Heart left ventricle (tissue), 16 donors: ENCODE results near the gene LRG1. TPM values are rescaled to one million over a fixed set of nuclear protein-coding genes. Genes with fewer than 3 reads are reported as not detected.
"Not testable (repeated sequence)": the region's sequence is repeated elsewhere in the genome, so short reads cannot be mapped to it uniquely, and the experiment has no call there.

Source experiments
- ATAC-seq, 4 donors: fragments of 200-7000 bp; cut with Tn5 transposase; one replicate each; pipeline ENCODE4 v1.9.1; 2020 to 2022; ENCODE audit warnings: moderate library complexity in 4 of 4, mild to moderate bottlenecking in 3 of 4, moderate number of reproducible peaks in 1 of 4
- DNase-seq, 5 donors: peaks; one replicate each; pipeline ENCODE4 v3.0.0-alpha.2; 2020
- H3K27ac ChIP-seq, 12 donors: fragments of 200-600 bp; sonication (generic) in 4 of 12; one replicate each; pipeline versions ENCODE4 v1.5.0 to v1.8.0; 2016 to 2022; ENCODE audit warnings: mild to moderate bottlenecking in 2 of 12
- H3K27me3 ChIP-seq, 9 donors: fragments of 200-600 bp; sonication (generic) in 2 of 9; one replicate each; pipeline versions ENCODE4 v1.5.1 to v1.8.0; 2016 to 2022; ENCODE audit warnings: mild to moderate bottlenecking in 3 of 9
- H3K36me3 ChIP-seq, 9 donors: fragments of 200-600 bp; sonication (generic) in 2 of 9; one replicate each; pipeline versions ENCODE4 v1.5.0 to v1.8.0; 2018 to 2022; ENCODE audit warnings: mild to moderate bottlenecking in 2 of 9
- H3K4me1 ChIP-seq, 12 donors: fragments of 200-600 bp; sonication (generic) in 4 of 12; one replicate each; pipeline versions ENCODE4 v1.5.0 to v1.8.0; 2016 to 2022; ENCODE audit warnings: mild to moderate bottlenecking in 3 of 12
- H3K4me3 ChIP-seq, 12 donors: fragments of 200-600 bp; sonication (generic) in 4 of 12; one replicate each; pipeline versions ENCODE4 v1.5.0 to v1.8.0; 2017 to 2022; ENCODE audit warnings: mild to moderate bottlenecking in 9 of 12, moderate library complexity in 4 of 12
- H3K9me3 ChIP-seq, 12 donors: fragments of 200-600 bp; sonication (generic) in 4 of 12; one replicate each; pipeline versions ENCODE4 v1.5.0 to v1.8.0; 2016 to 2022; ENCODE audit warnings: mild to moderate bottlenecking in 1 of 12
- CTCF ChIP-seq, 12 donors: fragments of 200-600 bp; sonication (generic) in 4 of 12; IDR thresholded peaks; one replicate each; pipeline versions ENCODE4 v1.5.0 to v1.8.0; 2018 to 2022; ENCODE audit warnings: antibody characterized with exemption in 12 of 12, mild to moderate bottlenecking in 5 of 12
- POLR2A ChIP-seq, 2 donors: fragments of 450-650 bp; IDR thresholded peaks; one replicate each; pipeline ENCODE4 v1.6.1; 2017; ENCODE audit warnings: antibody characterized with exemption in 2 of 2, mild to moderate bottlenecking in 2 of 2, moderate library complexity in 2 of 2
- WGBS, 4 donors: extraction: QIAGEN DNeasy Blood & Tissue Kit in 2 of 4; methylation state at CpG; one replicate each; pipeline versions ENCODE4 v1.1.5 to v1.1.7; 2013 to 2018; 5-methylcytosine and 5-hydroxymethylcytosine counted together
- intact Hi-C, 10 donors: fragments of 100-400 bp; cut with DNase I; formaldehyde crosslinking; loops; one replicate each; pipeline versions ENCODE4 v1.11.1 to v1.14.2; 2022
- polyA plus RNA-seq, 2 donors: library from polyadenylated mRNA; stranded (reverse); fragments of 200-250 nt; gene quantifications; one replicate each; pipeline ENCODE4 v1.2.3, GENCODE V29; 2013
- total RNA-seq, 9 donors: library from RNA; depleted of rRNA in 2 of 9; stranded (reverse); fragments of >200 nt in 2 of 9; fragmentation: NEBNext Ultra II Directional in 3 of 9; extraction: Animal tissue kit (Norgen Biotek cat#: 25700) in 3 of 9; gene quantifications; one replicate each; pipeline versions ENCODE4 v1.1.0 to v1.2.4, GENCODE V29; 2016 to 2023
- donor health status: ischemic (EF 13 %, LVEDD 7.1; RV severe dilation, severe dysfunction).
- donor health status: healthy with polysubstance abuse.
- donor health status: DM: no; HTN: yes; CAD: no.
- donor health status: DM: no; HTN: no; CAD: no.
- donor health status: ischemic (EF 25% LVEDD 6.9; RV normal size, moderate dysfunction).
- donor health status: ischemic (EF 25% LVEDD 5.7; RV mildly dilated, moderate dysfunction).
- donor health status: healthy.
- donor health status: DM: yes; HTN: yes; CAD: no.
- donor health status: ischemic (EF 35%, LVEDD 5.7; RV mildly dilated, moderate dysfunction).
- donor health status: nonischemic (EF 11% LVEDD 7.7; RV severe dilation, severe dysfunction).
- donor health status: DM: yes; HTN: yes; CAD: no.
- donor health status: PGD.
- donor health status: ischemic (EF 29% LVEDD 5.4; RV normal size, mild dysfunction).
- donor health status: nonischemic (EF 23%, LVEDD 6.1; RV moderate dilation, normal function).

LRG1 gene
- total and polyA plus RNA-seq, 11 donors, result 0.15 to 1.7 (median 0.35) TPM

- ATAC-seq (no peak), DNase-seq (no peak)
- intact Hi-C loops, result no loop called here
- Histone ChIP-seq H3K36me3 (no peaks in the 10 kb centered on the region), H3K27ac (no peak overlapping the region), H3K4me3 (no peak overlapping the region), H3K4me1 (peaks cover 0 to 16% (median 4%) of the 10 kb centered on the region in 12 donors), H3K9me3 (no peaks in the 10 kb centered on the region), H3K27me3 (peaks cover 0 to 6% (median 0%) of the 10 kb centered on the region in 9 donors)
- TF ChIP-seq POLR2A (IDR thresholded peaks at IDR 0.05) (no peak), CTCF (IDR thresholded peaks at IDR 0.05) (no peak)
- WGBS, 4 donors, result 75 to 89% (median 85%) methylated on average over 7 of the region's 7 CpGs
Observed at GRCh38 chr19:4568886-4569285, 29.1 kb upstream of the LRG1 start.

GRCh38 chr19:4567584-4568071 is 27.8 kb upstream of the LRG1 start:
- peaks cover 0 to 14% (median 4%) of the 10 kb centered on the region in 12 donors for H3K4me1 ChIP-seq
- no peak for TF ChIP-seq POLR2A (IDR thresholded peaks at IDR 0.05)
- TF ChIP-seq CTCF (IDR thresholded peaks at IDR 0.05), result peak; percentile 68 to 81 (median 76)
- intact Hi-C loops, result loop anchor here in 1 of 10 donors (2.0 kb wide), 1 partner anchor 69 kb away; no protein-coding TSS in a partner anchor
- peak; percentile 70 to 87 (median 78) for DNase-seq
- no peaks in the 10 kb centered on the region for H3K9me3 ChIP-seq
- peak; percentile 43 to 92 (median 79) for ATAC-seq
- peak overlapping the region in 9 of 12 donors; percentile 17 to 75 (median 55) for H3K27ac ChIP-seq
- H3K36me3 ChIP-seq, result no peaks in the 10 kb centered on the region
- no peaks in the 10 kb centered on the region for H3K27me3 ChIP-seq
- WGBS, 4 donors, result 40 to 51% (median 45%) methylated on average over 14 of the region's 14 CpGs
- peak overlapping the region in 1 of 12 donors; percentile 3 for H3K4me3 ChIP-seq

GRCh38 chr19:4566402-4567051 is 26.7 kb upstream of the LRG1 start:
- TF ChIP-seq CTCF (IDR thresholded peaks at IDR 0.05), result no peak
- no peak for TF ChIP-seq POLR2A (IDR thresholded peaks at IDR 0.05)
- DNase-seq (no peak), ATAC-seq (no peak)
- peak overlapping the region in 4 of 12 donors; percentile 17 to 75 (median 57) for H3K27ac ChIP-seq
- H3K4me3 ChIP-seq, result no peak overlapping the region
- no peaks in the 10 kb centered on the region for H3K36me3 ChIP-seq
- no peaks in the 10 kb centered on the region for H3K27me3 ChIP-seq
- WGBS, 4 donors, result 91 to 93% (median 92%) methylated on average over 33 to 35 of the region's 35 CpGs
- peaks cover 0 to 18% (median 3%) of the 10 kb centered on the region in 12 donors for H3K4me1 ChIP-seq
- intact Hi-C loops, result loop anchor here in 1 of 10 donors (2.0 kb wide), 1 partner anchor 70 kb away; no protein-coding TSS in a partner anchor
- no peaks in the 10 kb centered on the region for H3K9me3 ChIP-seq

GRCh38 chr19:4563562-4563961 is 23.7 kb upstream of the LRG1 start:
- ATAC-seq, result peak in 2 of 4 donors; percentile 39 to 53
- H3K36me3 ChIP-seq, DNase-seq, H3K27me3 ChIP-seq, H3K27ac ChIP-seq, intact Hi-C loops, H3K4me3 ChIP-seq, H3K9me3 ChIP-seq: not testable (repeated sequence)
- WGBS, 4 donors, result 78 to 93% (median 79%) methylated on average over 4 to 5 of the region's 5 CpGs
- peaks cover 0 to 26% (median 4%) of the 10 kb centered on the region in 12 donors for H3K4me1 ChIP-seq

GRCh38 chr19:4562085-4562484 is 22.2 kb upstream of the LRG1 start:
- H3K36me3 ChIP-seq, H3K4me3 ChIP-seq, H3K27me3 ChIP-seq, DNase-seq, H3K9me3 ChIP-seq, intact Hi-C loops: not testable (repeated sequence)
- peak in 3 of 4 donors; percentile 19 to 53 (median 44) for ATAC-seq
- Histone ChIP-seq H3K4me1 (peaks cover 0 to 27% (median 5%) of the 10 kb centered on the region in 12 donors), H3K27ac (peak overlapping the region in 1 of 12 donors; percentile 15)
- 76 to 78% (median 76%) methylated on average over 7 of the region's 7 CpGs for WGBS, 4 donors
